ENCODE results near the gene CYB561.
A peak's percentile ranks its signal among the peaks of the same experiment; 100 is the strongest.

The CYB561 gene

GRCh38 chr17:63445954-63446752, at the start of gene CYB561:
TSS of gene CYB561 (minus strand) at chr17:63446306. CDS start at chr17:63437547, 8,759 bp downstream.
- peak; percentile 38 to 64 (median 45) for DNase-seq (ENCODE audit: low read depth in 3 of 3)

GRCh38 chr17:63495491-63495890, 49.4 kb upstream of the CYB561 start:
- no peak for DNase-seq (ENCODE audit: low read depth in 3 of 3)

GRCh38 chr17:63494300-63494928, 48.3 kb upstream of the CYB561 start:
- DNase-seq (ENCODE audit: low read depth in 3 of 3): no peak

GRCh38 chr17:63493411-63493810, 47.3 kb upstream of the CYB561 start:
- no peak for DNase-seq (ENCODE audit: low read depth in 3 of 3)

- no peak for DNase-seq (ENCODE audit: low read depth in 3 of 3)
Measured at GRCh38 chr17:63492940-63493339, 46.8 kb upstream of the CYB561 start.

GRCh38 chr17:63491977-63492618, 46.0 kb upstream of the CYB561 start:
- no peak for DNase-seq (ENCODE audit: low read depth in 3 of 3)

GRCh38 chr17:63491413-63491812, 45.3 kb upstream of the CYB561 start:
- no peak for DNase-seq (ENCODE audit: low read depth in 3 of 3)

GRCh38 chr17:63490858-63491400, 44.8 kb upstream of the CYB561 start:
- DNase-seq (ENCODE audit: low read depth in 3 of 3): no peak

- no peak for DNase-seq (ENCODE audit: low read depth in 3 of 3)
Measured at GRCh38 chr17:63490329-63490728, 44.2 kb upstream of the CYB561 start.

GRCh38 chr17:63489291-63489690, 43.2 kb upstream of the CYB561 start:
- no peak for DNase-seq (ENCODE audit: low read depth in 3 of 3)

- DNase-seq (ENCODE audit: low read depth in 3 of 3): no peak
Measured at GRCh38 chr17:63488851-63489250, 42.7 kb upstream of the CYB561 start.

- no peak for DNase-seq (ENCODE audit: low read depth in 3 of 3)
Measured at GRCh38 chr17:63487014-63487339, 40.9 kb upstream of the CYB561 start.

- no peak for DNase-seq (ENCODE audit: low read depth in 3 of 3)
Measured at GRCh38 chr17:63486317-63487013, 40.4 kb upstream of the CYB561 start.

GRCh38 chr17:63483655-63484575, 37.8 kb upstream of the CYB561 start:
- DNase-seq (ENCODE audit: low read depth in 3 of 3): no peak

- DNase-seq (ENCODE audit: low read depth in 3 of 3): no peak
Measured at GRCh38 chr17:63483038-63483437, 36.9 kb upstream of the CYB561 start.

GRCh38 chr17:63482509-63482908, 36.4 kb upstream of the CYB561 start:
- no peak for DNase-seq (ENCODE audit: low read depth in 3 of 3)

GRCh38 chr17:63481488-63481870, 35.4 kb upstream of the CYB561 start:
- no peak for DNase-seq (ENCODE audit: low read depth in 3 of 3)

- DNase-seq (ENCODE audit: low read depth in 3 of 3): no peak
Measured at GRCh38 chr17:63480826-63481487, 34.9 kb upstream of the CYB561 start.

GRCh38 chr17:63480192-63480784, 34.2 kb upstream of the CYB561 start:
- no peak for DNase-seq (ENCODE audit: low read depth in 3 of 3)
